ENCODE data around the gene NTPCR. TPM values are rescaled to one million over a fixed set of nuclear protein-coding genes. Genes with fewer than 3 reads are reported as not detected.

NTPCR gene
- total RNA-seq, 3 donors from 2014 or later: 27.2 to 40.1 (median 28.8) TPM

- no peaks in the 10 kb centered on the region for H3K4me1 ChIP-seq
- H3K36me3 ChIP-seq: no peaks in the 10 kb centered on the region
- H3K27me3 ChIP-seq: no peaks in the 10 kb centered on the region
- no peaks in the 10 kb centered on the region for H3K9me3 ChIP-seq
- no peak overlapping the region for H3K4me3 ChIP-seq
- H3K27ac ChIP-seq: no peak overlapping the region
- intact Hi-C loops (cut with DNase I; ENCODE audit: low total_unique reads): no loop called here
- TF ChIP-seq POLR2A (IDR thresholded peaks at IDR 0.05): no peak
- TF ChIP-seq POLR2AphosphoS5 (IDR thresholded peaks at IDR 0.05): no peak
- TF ChIP-seq CTCF (IDR thresholded peaks at IDR 0.05): no peak
- DNase-seq (ENCODE audit: low spot score in 2 of 2): no peak
Observed at GRCh38 chr1:232980986-232981560, 30.7 kb downstream of the NTPCR start.

- H3K36me3 ChIP-seq: no peaks in the 10 kb centered on the region
- no peaks in the 10 kb centered on the region for H3K9me3 ChIP-seq
- H3K27me3 ChIP-seq: no peaks in the 10 kb centered on the region
- no peak for DNase-seq (ENCODE audit: low spot score in 2 of 2)
- no peak overlapping the region for H3K27ac ChIP-seq
- H3K4me3 ChIP-seq: no peak overlapping the region
- H3K4me1 ChIP-seq: no peaks in the 10 kb centered on the region
- intact Hi-C loops (cut with DNase I; ENCODE audit: low total_unique reads): no loop called here
- no peak for TF ChIP-seq CTCF (IDR thresholded peaks at IDR 0.05)
- no peak for TF ChIP-seq POLR2A (IDR thresholded peaks at IDR 0.05)
- no peak for TF ChIP-seq POLR2AphosphoS5 (IDR thresholded peaks at IDR 0.05)
Observed at GRCh38 chr1:232982238-232982944, 32.0 kb downstream of the NTPCR start.

- intact Hi-C loops (cut with DNase I; ENCODE audit: low total_unique reads): no loop called here
- no peak for DNase-seq (ENCODE audit: low spot score in 2 of 2)
- H3K27me3 ChIP-seq: no peaks in the 10 kb centered on the region
- no peaks in the 10 kb centered on the region for H3K9me3 ChIP-seq
- no peak overlapping the region for H3K27ac ChIP-seq
- TF ChIP-seq POLR2AphosphoS5 (IDR thresholded peaks at IDR 0.05) (no peak), CTCF (IDR thresholded peaks at IDR 0.05) (no peak), POLR2A (IDR thresholded peaks at IDR 0.05) (no peak)
- no peaks in the 10 kb centered on the region for H3K4me1 ChIP-seq
- H3K4me3 ChIP-seq: no peak overlapping the region
- H3K36me3 ChIP-seq: no peaks in the 10 kb centered on the region
Observed at GRCh38 chr1:232983375-232983774, 33.0 kb downstream of the NTPCR start.

- intact Hi-C loops (cut with DNase I; ENCODE audit: low total_unique reads): no loop called here
- TF ChIP-seq POLR2AphosphoS5 (IDR thresholded peaks at IDR 0.05) (no peak), POLR2A (IDR thresholded peaks at IDR 0.05) (no peak), CTCF (IDR thresholded peaks at IDR 0.05) (no peak)
- Histone ChIP-seq H3K27me3 (no peaks in the 10 kb centered on the region), H3K9me3 (no peaks in the 10 kb centered on the region), H3K4me1 (no peaks in the 10 kb centered on the region), H3K36me3 (no peaks in the 10 kb centered on the region), H3K4me3 (no peak overlapping the region), H3K27ac (no peak overlapping the region)
- no peak for DNase-seq (ENCODE audit: low spot score in 2 of 2)
Observed at GRCh38 chr1:232983817-232984567, 33.6 kb downstream of the NTPCR start.
